Gastrocnemius medialis (tissue), 4 donors: ENCODE data around the gene NOTCH1.

Source experiments
- POLR2A ChIP-seq, 2 donors: fragments of 450-650 bp; IDR thresholded peaks; one replicate each; pipeline ENCODE4 v1.6.1; 2017; ENCODE audit warnings: antibody characterized with exemption in 2 of 2, mild to moderate bottlenecking in 2 of 2, moderate library complexity in 2 of 2
- TF ChIP-seq, protein P1 (sequence below), 5 experiments: fragments of 450-650 bp in 3 of 5; fragments of 200-600 bp in 2 of 5; sonication (generic) in 2 of 5; IDR thresholded peaks in 4 of 5; conservative IDR thresholded peaks in 1 of 5; 1 replicate in 4 of 5; 2 replicates in 1 of 5; pipeline ENCODE4 v1.5.1; 2016 to 2019; ENCODE audit warnings: antibody characterized with exemption in 5 of 5, mild to moderate bottlenecking in 3 of 5, moderate library complexity in 3 of 5

DNA sequence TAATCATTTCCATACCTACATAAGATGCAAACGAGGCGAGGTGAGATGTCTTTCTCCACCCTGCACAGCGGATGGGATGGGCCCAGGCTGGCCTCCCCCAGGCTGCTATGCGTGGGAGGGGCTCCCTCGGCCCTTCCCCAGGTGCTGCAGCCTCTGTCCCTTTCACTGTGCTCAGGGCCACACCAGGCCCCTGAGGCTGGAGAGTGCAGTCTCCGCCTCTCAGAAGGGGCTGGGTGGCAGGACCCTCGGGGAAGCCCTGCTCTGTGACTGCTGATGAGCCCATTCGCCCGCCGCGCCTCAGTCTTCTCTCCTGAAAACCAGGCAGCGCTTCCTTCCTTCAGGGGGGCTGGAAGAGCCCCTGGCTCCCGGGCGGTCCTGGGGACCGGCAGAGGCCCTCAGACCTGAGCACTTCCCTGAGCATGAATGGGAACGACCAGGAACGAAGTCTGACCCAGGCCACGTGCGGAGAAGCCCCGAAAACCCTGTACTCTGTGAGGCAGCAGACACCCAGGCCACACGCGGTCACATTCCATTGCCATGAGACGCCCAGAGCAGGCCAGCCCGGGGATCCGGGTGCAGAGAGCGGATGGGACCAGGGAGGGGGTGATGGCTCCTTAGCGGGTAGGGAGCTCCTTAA lies 21.9 kb upstream of the NOTCH1 start:
- TF ChIP-seq, protein P1, sequence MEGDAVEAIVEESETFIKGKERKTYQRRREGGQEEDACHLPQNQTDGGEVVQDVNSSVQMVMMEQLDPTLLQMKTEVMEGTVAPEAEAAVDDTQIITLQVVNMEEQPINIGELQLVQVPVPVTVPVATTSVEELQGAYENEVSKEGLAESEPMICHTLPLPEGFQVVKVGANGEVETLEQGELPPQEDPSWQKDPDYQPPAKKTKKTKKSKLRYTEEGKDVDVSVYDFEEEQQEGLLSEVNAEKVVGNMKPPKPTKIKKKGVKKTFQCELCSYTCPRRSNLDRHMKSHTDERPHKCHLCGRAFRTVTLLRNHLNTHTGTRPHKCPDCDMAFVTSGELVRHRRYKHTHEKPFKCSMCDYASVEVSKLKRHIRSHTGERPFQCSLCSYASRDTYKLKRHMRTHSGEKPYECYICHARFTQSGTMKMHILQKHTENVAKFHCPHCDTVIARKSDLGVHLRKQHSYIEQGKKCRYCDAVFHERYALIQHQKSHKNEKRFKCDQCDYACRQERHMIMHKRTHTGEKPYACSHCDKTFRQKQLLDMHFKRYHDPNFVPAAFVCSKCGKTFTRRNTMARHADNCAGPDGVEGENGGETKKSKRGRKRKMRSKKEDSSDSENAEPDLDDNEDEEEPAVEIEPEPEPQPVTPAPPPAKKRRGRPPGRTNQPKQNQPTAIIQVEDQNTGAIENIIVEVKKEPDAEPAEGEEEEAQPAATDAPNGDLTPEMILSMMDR (IDR thresholded peaks at IDR 0.05 in 4 of 5, conservative IDR thresholded peaks at IDR 0.05 in 1 of 5): no peak
- no peak for TF ChIP-seq POLR2A (IDR thresholded peaks at IDR 0.05)
